CD14-positive monocyte (primary cell): ENCODE measurements around the gene NEMP1. TPM values are rescaled to one million over a fixed set of nuclear protein-coding genes. Genes with fewer than 3 reads are reported as not detected.

Experiments used
- DNase-seq, 3 donors: peaks; one replicate each; pipeline ENCODE4 v3.0.0-alpha.2; 2011 to 2022
- H2AFZ ChIP-seq: 2 replicates; pipeline ENCODE4 v1.6.0; 2012; ENCODE audit warnings: mild to moderate bottlenecking, low read depth, low read length, inconsistent platforms; ENCODE audit not compliant: insufficient read depth, poor library complexity, severe bottlenecking
- H3K27ac ChIP-seq, 2 donors: 1 replicate in 1 of 2; 2 replicates in 1 of 2; pipeline ENCODE4 v1.5.1; 2012 to 2013; ENCODE audit warnings: low read length in 2 of 2, control low read depth in 1 of 2, inconsistent platforms in 1 of 2, low read depth in 1 of 2, mild to moderate bottlenecking in 1 of 2
- H3K27me3 ChIP-seq, 2 donors: one replicate each; pipeline versions ENCODE4 v1.6.0 to v1.6.1; 2011 to 2013; ENCODE audit warnings: low read length in 2 of 2; ENCODE audit not compliant: control insufficient read depth in 2 of 2, insufficient read depth in 2 of 2
- H3K36me3 ChIP-seq, 2 donors: replicated peaks in 1 of 2; 1 replicate in 1 of 2; 2 replicates in 1 of 2; pipeline versions ENCODE4 v1.5.1 to v1.6.1; 2012 to 2013; ENCODE audit warnings: low read length in 2 of 2, control low read depth in 1 of 2, inconsistent platforms in 1 of 2, mild to moderate bottlenecking in 1 of 2; ENCODE audit not compliant: insufficient read depth in 2 of 2, control insufficient read depth in 1 of 2
- H3K4me1 ChIP-seq, 2 donors: 1 replicate in 1 of 2; 2 replicates in 1 of 2; pipeline versions ENCODE4 v1.5.1 to v1.6.1; 2012 to 2013; ENCODE audit warnings: low read length in 2 of 2, control low read depth in 1 of 2, inconsistent platforms in 1 of 2, mild to moderate bottlenecking in 1 of 2, moderate library complexity in 1 of 2; ENCODE audit not compliant: insufficient read depth in 2 of 2, control insufficient read depth in 1 of 2
- H3K4me2 ChIP-seq: replicated peaks from 2 replicates; pipeline ENCODE3; 2012; ENCODE audit warnings: low read length, moderate library complexity, mild to moderate bottlenecking; ENCODE audit not compliant: poor library complexity, severe bottlenecking; ENCODE audit errors: extremely low read depth
- H3K4me3 ChIP-seq, 3 experiments: fragments of 200-600 bp in 1 of 3; sonication (generic) in 1 of 3; replicated peaks in 1 of 3; 1 replicate in 2 of 3; 2 replicates in 1 of 3; pipeline ENCODE4 v1.5.1; 2011 to 2013; ENCODE audit warnings: low read length in 3 of 3, mild to moderate bottlenecking in 3 of 3, control low read depth in 2 of 3, low read depth in 2 of 3, inconsistent platforms in 1 of 3, moderate library complexity in 1 of 3
- H3K79me2 ChIP-seq: 2 replicates; pipeline ENCODE4 v1.6.0; 2012; ENCODE audit warnings: mild to moderate bottlenecking, control low read depth, inconsistent platforms, low read length, moderate library complexity; ENCODE audit not compliant: insufficient read depth
- H3K9ac ChIP-seq: 2 replicates; pipeline ENCODE4 v1.6.0; 2017; ENCODE audit warnings: low read length, mild to moderate bottlenecking; ENCODE audit not compliant: insufficient read depth, poor library complexity, severe bottlenecking
- H3K9me3 ChIP-seq, 2 donors: replicated peaks in 1 of 2; 1 replicate in 1 of 2; 2 replicates in 1 of 2; pipeline versions ENCODE4 v1.5.1 to v1.6.1; 2012 to 2013; ENCODE audit warnings: low read length in 2 of 2, control low read depth in 1 of 2; ENCODE audit not compliant: control insufficient read depth in 1 of 2, insufficient read depth in 1 of 2
- H4K20me1 ChIP-seq: 2 replicates; pipeline ENCODE4 v1.6.0; 2012; ENCODE audit warnings: mild to moderate bottlenecking, low read length, control low read depth, moderate library complexity; ENCODE audit not compliant: insufficient read depth
- H3K27ac Mint-ChIP-seq, 7 donors: one replicate each; pipeline ENCODE4 v1.8.0; 2020; ENCODE audit warnings: mild to moderate bottlenecking in 7 of 7, mixed read lengths in 7 of 7, moderate library complexity in 6 of 7, inconsistent platforms in 2 of 7
- H3K27me3 Mint-ChIP-seq, 3 donors: one replicate each; pipeline ENCODE4 v1.8.0; 2021 to 2022; ENCODE audit warnings: low read depth in 3 of 3, mild to moderate bottlenecking in 3 of 3, mixed read lengths in 3 of 3, moderate library complexity in 3 of 3, inconsistent platforms in 1 of 3
- H3K36me3 Mint-ChIP-seq, 2 donors: one replicate each; pipeline ENCODE4 v1.8.0; 2020; ENCODE audit warnings: mixed read lengths in 2 of 2, inconsistent platforms in 1 of 2, mild to moderate bottlenecking in 1 of 2
- H3K4me1 Mint-ChIP-seq: one replicate; pipeline ENCODE4 v1.8.0; 2020; ENCODE audit warnings: mild to moderate bottlenecking, mixed read lengths
- H3K4me3 Mint-ChIP-seq, 2 donors: one replicate each; pipeline ENCODE4 v1.8.0; 2020; ENCODE audit warnings: mild to moderate bottlenecking in 2 of 2, mixed read lengths in 2 of 2, moderate library complexity in 1 of 2
- H3K9me3 Mint-ChIP-seq, 7 donors: one replicate each; pipeline ENCODE4 v1.8.0; 2020 to 2022; ENCODE audit warnings: mixed read lengths in 7 of 7, mild to moderate bottlenecking in 6 of 7, moderate library complexity in 6 of 7, inconsistent platforms in 2 of 7
- WGBS: methylation state at CpG from one replicate; pipeline ENCODE4 v1.1.5; 2013; ENCODE audit warnings: missing lambda C conversion rate; ENCODE audit not compliant: insufficient coverage; 5-methylcytosine and 5-hydroxymethylcytosine counted together
- intact Hi-C, 2 donors: fragments of 100-400 bp; cut with micrococcal nuclease; formaldehyde crosslinking; loops; one replicate each; pipeline versions ENCODE4 v1.15.0 to v1.15.1; 2023
- polyA plus RNA-seq, 3 donors: library from polyadenylated mRNA; depleted of rRNA in 1 of 3; unstranded in 2 of 3; stranded (reverse) in 1 of 3; fragments of 300-500 nt in 2 of 3; fragments of >200 nt in 1 of 3; fragmentation: Illumina TruSeq in 2 of 3; gene quantifications; 1 replicate in 2 of 3; 2 replicates in 1 of 3; pipeline ENCODE4 v1.2.3, GENCODE V29; 2012 to 2021
- TF ChIP-seq, protein P1 (sequence below): fragments of 200-600 bp; IDR thresholded peaks from one replicate; pipeline ENCODE4 v1.8.0; 2022; ENCODE audit warnings: antibody characterized with exemption, mild to moderate bottlenecking

Gene NEMP1
- polyA plus RNA-seq, 3 donors, result 1.9 to 4.6 (median 2.2) TPM

DNA sequence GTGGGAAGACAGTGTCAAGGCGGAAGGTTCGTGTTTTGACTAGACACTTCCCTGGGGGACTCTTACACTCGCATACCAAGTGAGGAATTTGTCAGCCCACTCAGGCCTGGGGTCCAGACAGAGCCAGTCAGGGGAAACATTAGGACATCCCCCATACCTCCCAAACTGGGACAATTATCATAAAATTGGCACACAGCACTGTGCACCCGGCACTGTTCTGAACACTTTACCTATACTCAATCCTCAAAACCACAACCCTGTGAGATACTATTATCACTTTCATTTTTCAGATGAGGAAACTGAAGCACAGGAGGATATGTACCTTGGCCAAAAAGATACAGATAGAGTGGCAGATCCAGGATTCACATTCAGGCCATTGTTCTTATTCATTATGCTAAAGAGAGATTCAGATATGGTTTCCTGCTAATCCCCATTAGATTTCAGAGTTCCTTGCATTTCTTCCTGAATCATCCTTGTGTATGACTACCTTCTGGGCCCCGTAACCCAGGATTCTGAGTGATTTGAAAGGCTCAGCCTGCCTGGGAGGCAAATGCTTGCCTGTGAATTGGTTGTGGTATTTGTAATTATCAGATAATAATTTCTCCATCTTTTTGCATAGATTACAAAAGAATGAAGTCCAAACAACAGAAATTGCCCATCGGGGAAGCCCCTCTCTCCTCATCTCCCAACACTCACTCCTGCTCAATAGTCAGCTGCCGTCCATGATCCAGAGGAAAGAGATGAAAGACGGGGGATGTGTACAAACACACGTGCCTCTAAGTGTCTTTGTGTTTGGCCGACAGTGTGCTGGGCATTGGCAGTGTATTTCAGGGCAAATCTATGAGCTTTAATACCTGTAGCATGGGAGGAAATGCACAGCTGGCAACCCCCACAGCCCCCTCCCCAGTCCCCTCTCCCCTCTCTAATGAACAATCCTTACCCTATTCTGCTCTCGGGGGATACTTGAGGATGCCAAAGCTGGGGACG lies 66.9 kb downstream of the NEMP1 start:
- WGBS, result 97% methylated on average over 7 of the region's 12 CpGs
- Histone ChIP-seq H3K9ac (no peak overlapping the region), H3K27ac (no peak overlapping the region), H3K4me1 (peaks cover 4 to 5% of the 10 kb centered on the region in 2 donors), H3K4me2 (no peak overlapping the region), H3K36me3 (no peaks in the 10 kb centered on the region), H4K20me1 (no peaks in the 10 kb centered on the region), H3K9me3 (no peaks in the 10 kb centered on the region), H2AFZ (no peak overlapping the region), H3K27me3 (peaks cover 2 to 6% of the 10 kb centered on the region in 2 donors), H3K79me2 (no peaks in the 10 kb centered on the region), H3K4me3 (no peak overlapping the region)
- Mint-ChIP-seq H3K4me3 (no peak overlapping the region), H3K27ac (no peak overlapping the region), H3K27me3 (peaks cover 6 to 17% (median 10%) of the 10 kb centered on the region in 3 donors), H3K9me3 (no peaks in the 10 kb centered on the region), H3K36me3 (no peaks in the 10 kb centered on the region), H3K4me1 (peaks cover 9% of the 10 kb centered on the region)
- TF ChIP-seq, protein P1, sequence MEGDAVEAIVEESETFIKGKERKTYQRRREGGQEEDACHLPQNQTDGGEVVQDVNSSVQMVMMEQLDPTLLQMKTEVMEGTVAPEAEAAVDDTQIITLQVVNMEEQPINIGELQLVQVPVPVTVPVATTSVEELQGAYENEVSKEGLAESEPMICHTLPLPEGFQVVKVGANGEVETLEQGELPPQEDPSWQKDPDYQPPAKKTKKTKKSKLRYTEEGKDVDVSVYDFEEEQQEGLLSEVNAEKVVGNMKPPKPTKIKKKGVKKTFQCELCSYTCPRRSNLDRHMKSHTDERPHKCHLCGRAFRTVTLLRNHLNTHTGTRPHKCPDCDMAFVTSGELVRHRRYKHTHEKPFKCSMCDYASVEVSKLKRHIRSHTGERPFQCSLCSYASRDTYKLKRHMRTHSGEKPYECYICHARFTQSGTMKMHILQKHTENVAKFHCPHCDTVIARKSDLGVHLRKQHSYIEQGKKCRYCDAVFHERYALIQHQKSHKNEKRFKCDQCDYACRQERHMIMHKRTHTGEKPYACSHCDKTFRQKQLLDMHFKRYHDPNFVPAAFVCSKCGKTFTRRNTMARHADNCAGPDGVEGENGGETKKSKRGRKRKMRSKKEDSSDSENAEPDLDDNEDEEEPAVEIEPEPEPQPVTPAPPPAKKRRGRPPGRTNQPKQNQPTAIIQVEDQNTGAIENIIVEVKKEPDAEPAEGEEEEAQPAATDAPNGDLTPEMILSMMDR, result no peak
- DNase-seq, result no peak
- intact Hi-C loops, result no loop called here

DNA sequence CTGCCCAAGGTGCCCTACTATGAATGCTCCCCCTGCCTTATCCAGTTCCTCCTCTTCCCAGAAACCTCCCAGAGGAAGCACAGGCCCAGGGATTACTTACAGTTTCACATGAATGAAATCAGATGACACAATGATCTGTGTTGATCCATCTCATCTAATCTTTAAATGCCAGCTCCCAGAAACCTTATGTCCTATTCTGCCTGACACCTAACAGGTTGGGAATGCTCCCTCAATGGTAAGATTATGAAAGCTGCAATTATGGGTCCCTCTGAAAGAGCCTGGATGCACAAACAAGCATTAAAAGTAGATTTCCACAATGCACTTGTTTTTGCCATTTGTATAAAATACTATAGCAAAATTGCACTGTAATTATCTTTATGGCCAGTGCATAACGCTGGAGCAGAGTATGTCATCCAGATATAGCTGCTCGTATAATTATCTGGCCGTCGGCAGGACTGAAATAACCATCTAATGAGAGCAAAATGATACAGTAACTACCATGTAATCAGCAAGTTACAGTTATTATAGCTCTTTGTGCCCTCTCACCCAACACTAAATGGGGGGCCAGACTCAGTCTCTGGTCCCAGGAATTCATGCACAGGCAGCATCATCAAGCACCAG lies 67.9 kb downstream of the NEMP1 start:
- intact Hi-C loops, result no loop called here
- Mint-ChIP-seq H3K36me3 (no peaks in the 10 kb centered on the region), H3K4me3 (no peak overlapping the region), H3K27ac (no peak overlapping the region), H3K9me3 (no peaks in the 10 kb centered on the region), H3K4me1 (peaks cover 13% of the 10 kb centered on the region), H3K27me3 (peaks cover 6 to 17% (median 10%) of the 10 kb centered on the region in 3 donors)
- H3K9ac ChIP-seq, result no peak overlapping the region
- no peaks in the 10 kb centered on the region for H4K20me1 ChIP-seq
- H3K9me3 ChIP-seq, result no peaks in the 10 kb centered on the region
- no peak overlapping the region for H3K4me2 ChIP-seq
- H3K4me1 ChIP-seq, result peaks cover 8 to 11% of the 10 kb centered on the region in 2 donors
- H2AFZ ChIP-seq, result no peak overlapping the region
- WGBS, result 97% methylated on average over 4 of the region's 4 CpGs
- no peak overlapping the region for H3K4me3 ChIP-seq
- H3K27me3 ChIP-seq, result peaks cover 2 to 6% of the 10 kb centered on the region in 2 donors
- no peak overlapping the region for H3K27ac ChIP-seq
- peaks cover 4% of the 10 kb centered on the region for H3K79me2 ChIP-seq
- H3K36me3 ChIP-seq, result no peaks in the 10 kb centered on the region
- no peak for DNase-seq
- TF ChIP-seq, protein P1, result no peak
